HS-27A (cell line): ENCODE results near the gene CDKN2B.
"Not testable (repeated sequence)": the region's sequence is repeated elsewhere in the genome, so short reads cannot be mapped to it uniquely, and the experiment has no call there.

Source experiments
- DNase-seq: peaks from one replicate; pipeline ENCODE4 v3.0.0-alpha.2; 2012; ENCODE audit warnings: low read depth, missing footprints

Gene CDKN2B

GRCh38 chr9:22008717-22009505 lies at the start of gene CDKN2B:
Gene CDKN2B (minus strand): TSS chr9:22009305. CDS start chr9:22008953, 352 bp downstream.
- DNase-seq: peak; percentile 86

- not testable (repeated sequence) for DNase-seq
Observed at GRCh38 chr9:22057972-22058371, 48.9 kb upstream of the CDKN2B start.

- DNase-seq: no peak
Observed at GRCh38 chr9:22056402-22056801, 47.3 kb upstream of the CDKN2B start.

- DNase-seq: no peak
Observed at GRCh38 chr9:22055090-22055489, 46.0 kb upstream of the CDKN2B start.

GRCh38 chr9:22054529-22054928 lies 45.4 kb upstream of the CDKN2B start:
- DNase-seq: no peak

GRCh38 chr9:22054076-22054475 lies 45.0 kb upstream of the CDKN2B start:
- no peak for DNase-seq

- no peak for DNase-seq
Observed at GRCh38 chr9:22053178-22053577, 44.1 kb upstream of the CDKN2B start.

- peak; percentile 92 for DNase-seq
Observed at GRCh38 chr9:22052376-22052945, 43.4 kb upstream of the CDKN2B start.

GRCh38 chr9:22050924-22051323 lies 41.8 kb upstream of the CDKN2B start:
- no peak for DNase-seq

GRCh38 chr9:22049411-22049810 lies 40.3 kb upstream of the CDKN2B start:
- DNase-seq: no peak

- DNase-seq: no peak
Observed at GRCh38 chr9:22047596-22047995, 38.5 kb upstream of the CDKN2B start.

GRCh38 chr9:22046243-22046885 lies 37.3 kb upstream of the CDKN2B start:
- DNase-seq: no peak

GRCh38 chr9:22045423-22045822 lies 36.3 kb upstream of the CDKN2B start:
- no peak for DNase-seq

GRCh38 chr9:22044583-22044982 lies 35.5 kb upstream of the CDKN2B start:
- no peak for DNase-seq

GRCh38 chr9:22043928-22044327 lies 34.8 kb upstream of the CDKN2B start:
- DNase-seq: no peak

- no peak for DNase-seq
Observed at GRCh38 chr9:22041775-22042174, 32.7 kb upstream of the CDKN2B start.

GRCh38 chr9:22041344-22041743 lies 32.2 kb upstream of the CDKN2B start:
- no peak for DNase-seq

- DNase-seq: no peak
Observed at GRCh38 chr9:22040760-22041159, 31.7 kb upstream of the CDKN2B start.

- DNase-seq: no peak
Observed at GRCh38 chr9:22039258-22039657, 30.2 kb upstream of the CDKN2B start.

GRCh38 chr9:22037954-22038690 lies 29.0 kb upstream of the CDKN2B start:
- no peak for DNase-seq

- no peak for DNase-seq
Observed at GRCh38 chr9:22036866-22037626, 27.9 kb upstream of the CDKN2B start.

GRCh38 chr9:22035591-22036011 lies 26.5 kb upstream of the CDKN2B start:
- no peak for DNase-seq
